Liver (tissue), 9 donors: ENCODE results near the gene SLC6A17. TPM values are rescaled to one million over a fixed set of nuclear protein-coding genes. Genes with fewer than 3 reads are reported as not detected.

Experiments used
- DNase-seq: peaks from one replicate; pipeline ENCODE4 v3.0.0-alpha.2; 2017; ENCODE audit warnings: low spot score
- H3K27ac ChIP-seq, 2 donors: one replicate each; pipeline ENCODE4 v1.7.0; 2013; ENCODE audit warnings: inconsistent platforms in 2 of 2, low read length in 2 of 2, control low read depth in 1 of 2, low read depth in 1 of 2, mild to moderate bottlenecking in 1 of 2
- H3K27me3 ChIP-seq, 4 donors: one replicate each; pipeline versions ENCODE4 v1.6.1 to v1.7.0; 2013; ENCODE audit warnings: low read length in 3 of 4, inconsistent platforms in 1 of 4, mild to moderate bottlenecking in 1 of 4, moderate library complexity in 1 of 4; ENCODE audit not compliant: control insufficient read depth in 4 of 4, insufficient read depth in 4 of 4
- H3K36me3 ChIP-seq, 4 donors: one replicate each; pipeline versions ENCODE4 v1.6.1 to v1.7.0; 2013; ENCODE audit warnings: low read length in 3 of 4, mild to moderate bottlenecking in 3 of 4, low read depth in 1 of 4, moderate library complexity in 1 of 4; ENCODE audit not compliant: control insufficient read depth in 4 of 4, insufficient read depth in 3 of 4
- H3K4me1 ChIP-seq, 4 donors: one replicate each; pipeline versions ENCODE4 v1.6.1 to v1.7.0; 2013; ENCODE audit warnings: low read length in 3 of 4, mild to moderate bottlenecking in 3 of 4, moderate library complexity in 1 of 4; ENCODE audit not compliant: control insufficient read depth in 4 of 4, insufficient read depth in 4 of 4
- H3K4me3 ChIP-seq, 3 donors: one replicate each; pipeline versions ENCODE4 v1.6.1 to v1.7.0; 2013; ENCODE audit warnings: low read length in 3 of 3, control low read depth in 1 of 3, low read depth in 1 of 3, mild to moderate bottlenecking in 1 of 3
- H3K9ac ChIP-seq, 2 donors: one replicate each; pipeline ENCODE4 v1.7.0; 2013; ENCODE audit warnings: low read length in 2 of 2, mild to moderate bottlenecking in 2 of 2, moderate library complexity in 2 of 2, control low read depth in 1 of 2, low read depth in 1 of 2
- H3K9me3 ChIP-seq, 4 donors: one replicate each; pipeline versions ENCODE4 v1.6.1 to v1.7.0; 2013; ENCODE audit warnings: low read length in 3 of 4; ENCODE audit not compliant: control insufficient read depth in 4 of 4
- CTCF ChIP-seq: fragments of 150-350 bp; IDR thresholded peaks from 2 replicates; pipeline ENCODE4 v1.5.1; 2017; ENCODE audit warnings: improper control_type of control experiment, low read depth, low read length; ENCODE audit not compliant: missing input control
- EGR1 ChIP-seq, 2 donors: IDR thresholded peaks; 2 replicates each; pipeline ENCODE4 v1.6.1; 2016 to 2018; ENCODE audit warnings: antibody characterized with exemption in 2 of 2, low read depth in 2 of 2
- FOXA1 ChIP-seq: IDR thresholded peaks from 2 replicates; pipeline ENCODE4 v1.6.1; 2016; ENCODE audit warnings: antibody characterized with exemption
- FOXA2 ChIP-seq: IDR thresholded peaks from 2 replicates; pipeline ENCODE4 v1.6.1; 2016; ENCODE audit warnings: antibody characterized with exemption
- GABPA ChIP-seq, 2 donors: IDR thresholded peaks in 1 of 2; conservative IDR thresholded peaks in 1 of 2; 2 replicates each; pipeline ENCODE4 v1.6.1; 2016; ENCODE audit warnings: antibody characterized with exemption in 2 of 2, mild to moderate bottlenecking in 1 of 2, moderate library complexity in 1 of 2
- HNF4A ChIP-seq, 2 donors: conservative IDR thresholded peaks; 2 replicates each; pipeline ENCODE4 v1.6.1; 2016; ENCODE audit warnings: antibody characterized with exemption in 2 of 2, mild to moderate bottlenecking in 2 of 2
- HNF4G ChIP-seq: IDR thresholded peaks from 2 replicates; pipeline ENCODE4 v1.6.1; 2016; ENCODE audit warnings: antibody characterized with exemption
- JUND ChIP-seq, 2 donors: IDR thresholded peaks; 2 replicates each; pipeline ENCODE4 v1.6.1; 2016; ENCODE audit warnings: antibody characterized with exemption in 2 of 2
- NR2F2 ChIP-seq: IDR thresholded peaks from 2 replicates; pipeline ENCODE4 v1.6.1; 2016; ENCODE audit warnings: antibody characterized with exemption
- RAD21 ChIP-seq, 2 donors: IDR thresholded peaks; 2 replicates each; pipeline ENCODE4 v1.6.1; 2016; ENCODE audit warnings: antibody characterized with exemption in 2 of 2, mild to moderate bottlenecking in 2 of 2
- REST ChIP-seq: IDR thresholded peaks from 2 replicates; pipeline ENCODE4 v1.6.1; 2016; ENCODE audit warnings: antibody characterized with exemption, mild to moderate bottlenecking
- RXRA ChIP-seq, 2 donors: IDR thresholded peaks; 2 replicates each; pipeline ENCODE4 v1.6.1; 2017 to 2018; ENCODE audit warnings: antibody characterized with exemption in 2 of 2, mild to moderate bottlenecking in 1 of 2
- SP1 ChIP-seq: IDR thresholded peaks from 2 replicates; pipeline ENCODE4 v1.6.1; 2018; ENCODE audit warnings: antibody characterized with exemption, mild to moderate bottlenecking
- TAF1 ChIP-seq: conservative IDR thresholded peaks from 2 replicates; pipeline ENCODE4 v1.6.1; 2016; ENCODE audit warnings: antibody characterized with exemption, mild to moderate bottlenecking
- YY1 ChIP-seq: IDR thresholded peaks from 2 replicates; pipeline ENCODE4 v1.6.1; 2016; ENCODE audit warnings: antibody characterized with exemption, mild to moderate bottlenecking
- ZBTB33 ChIP-seq: IDR thresholded peaks from 2 replicates; pipeline ENCODE4 v1.6.1; 2016; ENCODE audit warnings: antibody characterized with exemption
- WGBS: extraction: QIAGEN DNeasy Blood & Tissue Kit; methylation state at CpG from one replicate; pipeline ENCODE4 v1.1.7; 2013; 5-methylcytosine and 5-hydroxymethylcytosine counted together
- polyA plus RNA-seq, 2 donors: library from polyadenylated mRNA; stranded (reverse) in 1 of 2; unstranded in 1 of 2; fragments of 200-250 nt in 1 of 2; fragments of >200 nt in 1 of 2; fragmentation: Nextera tagmentation in 1 of 2; extraction: Ambion mirVana in 1 of 2; gene quantifications; one replicate each; pipeline versions ENCODE4 v1.2.1 to v1.2.3, GENCODE V29; 2013 to 2015
- total RNA-seq, 2 donors: library from RNA; depleted of rRNA; stranded (reverse); fragments of >200 nt; gene quantifications; one replicate each; pipeline ENCODE4 v1.2.3, GENCODE V29; 2014
- TF ChIP-seq, protein P1 (sequence below): IDR thresholded peaks from 2 replicates; pipeline ENCODE4 v1.6.1; 2016; ENCODE audit warnings: antibody characterized with exemption
- TF ChIP-seq, protein P2 (sequence below): IDR thresholded peaks from 2 replicates; pipeline ENCODE4 v1.6.1; 2016; ENCODE audit warnings: antibody characterized with exemption
- donor health status: healthy.
- donor health status: healthy.
- donor health status: healthy.
- donor health status: healthy.
- donor health status: healthy.

Gene SLC6A17
- total and polyA plus RNA-seq, 4 donors, result not detected

- no peak overlapping the region for H3K9ac ChIP-seq
- H3K4me3 ChIP-seq, result no peak overlapping the region
- H3K27me3 ChIP-seq, result no peaks in the 10 kb centered on the region
- no peak for DNase-seq
- H3K36me3 ChIP-seq, result no peaks in the 10 kb centered on the region
- H3K4me1 ChIP-seq, result peaks cover 0 to 2% (median 0%) of the 10 kb centered on the region in 4 donors
- no peaks in the 10 kb centered on the region for H3K9me3 ChIP-seq
- no peak overlapping the region for H3K27ac ChIP-seq
- TF ChIP-seq TAF1, result no peak
- TF ChIP-seq, protein P1, sequence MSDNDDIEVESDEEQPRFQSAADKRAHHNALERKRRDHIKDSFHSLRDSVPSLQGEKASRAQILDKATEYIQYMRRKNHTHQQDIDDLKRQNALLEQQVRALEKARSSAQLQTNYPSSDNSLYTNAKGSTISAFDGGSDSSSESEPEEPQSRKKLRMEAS, result no peak
- no peak for TF ChIP-seq FOXA1
- TF ChIP-seq EGR1 (IDR thresholded peaks at IDR 0.05; ENCODE audit: low read depth in 2 of 2), result no peak
- no peak for TF ChIP-seq JUND (IDR thresholded peaks at IDR 0.05)
- TF ChIP-seq GABPA (IDR thresholded peaks at IDR 0.05 in 1 of 2, conservative IDR thresholded peaks at IDR 0.05 in 1 of 2), result no peak
- no peak for TF ChIP-seq ZBTB33
- no peak for TF ChIP-seq HNF4G
- no peak for TF ChIP-seq NR2F2
- no peak for TF ChIP-seq HNF4A (conservative IDR thresholded peaks at IDR 0.05)
- TF ChIP-seq YY1, result no peak
- no peak for TF ChIP-seq FOXA2
- TF ChIP-seq, protein P2, sequence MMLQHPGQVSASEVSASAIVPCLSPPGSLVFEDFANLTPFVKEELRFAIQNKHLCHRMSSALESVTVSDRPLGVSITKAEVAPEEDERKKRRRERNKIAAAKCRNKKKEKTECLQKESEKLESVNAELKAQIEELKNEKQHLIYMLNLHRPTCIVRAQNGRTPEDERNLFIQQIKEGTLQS, result no peak
- no peak for TF ChIP-seq REST
- no peak for TF ChIP-seq RAD21 (IDR thresholded peaks at IDR 0.05)
- TF ChIP-seq RXRA (IDR thresholded peaks at IDR 0.05), result no peak
- no peak for TF ChIP-seq CTCF
- 48% methylated on average over 2 of the region's 2 CpGs for WGBS
These were observed 91.2 kb downstream of the SLC6A17 start for GRCh38 chr1:110241516-110241915.

DNA sequence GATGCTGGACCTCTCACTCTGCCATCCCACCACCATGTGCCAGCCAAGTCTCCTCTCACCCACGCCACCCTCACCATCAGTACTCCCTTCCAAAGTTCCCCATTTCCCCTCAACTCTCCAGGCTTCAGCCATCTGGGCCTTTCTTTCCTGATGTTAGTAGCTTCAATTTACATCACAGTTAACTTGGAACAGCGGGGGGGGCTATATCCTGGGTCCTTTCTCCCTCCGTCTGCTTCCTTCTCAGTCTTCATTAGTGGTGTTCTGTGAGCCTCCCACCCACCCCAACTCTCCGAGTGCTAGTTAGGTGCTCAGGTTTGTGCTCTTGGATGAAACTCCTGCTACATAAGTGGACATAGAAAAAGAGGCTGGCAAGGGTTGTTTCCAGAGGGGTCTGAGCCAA, 91.8 kb downstream of the SLC6A17 start:
- H3K4me3 ChIP-seq, result no peak overlapping the region
- H3K27ac ChIP-seq, result no peak overlapping the region
- TF ChIP-seq REST, result no peak
- no peak for TF ChIP-seq TAF1
- no peak for TF ChIP-seq RXRA (IDR thresholded peaks at IDR 0.05)
- TF ChIP-seq NR2F2, result no peak
- no peak for TF ChIP-seq HNF4A (conservative IDR thresholded peaks at IDR 0.05)
- TF ChIP-seq JUND (IDR thresholded peaks at IDR 0.05), result no peak
- no peak for TF ChIP-seq HNF4G
- no peak for TF ChIP-seq CTCF
- TF ChIP-seq, protein P1, result no peak
- TF ChIP-seq SP1, result no peak
- peaks cover 0 to 2% (median 0%) of the 10 kb centered on the region in 4 donors for H3K4me1 ChIP-seq
- no peak overlapping the region for H3K9ac ChIP-seq
- no peaks in the 10 kb centered on the region for H3K9me3 ChIP-seq
- DNase-seq, result no peak
- no peaks in the 10 kb centered on the region for H3K36me3 ChIP-seq
- H3K27me3 ChIP-seq, result no peaks in the 10 kb centered on the region
- WGBS, result 88% methylated on average over 4 of the region's 4 CpGs
